Measurements from ENCODE around the gene TWF2. TPM values are rescaled to one million over a fixed set of nuclear protein-coding genes. Genes with fewer than 3 reads are reported as not detected.

TWF2 gene
- total and polyA plus RNA-seq, 10 of the 15 experiments (the other 5 are each of a cell fraction or from before 2014, with no cell fraction given) = 0.16 to 106 (median 68.5) TPM

GRCh38 chr3:52188556-52188955, 50.4 kb downstream of the TWF2 start (continued):
- no peak for TF ChIP-seq ZNF687 (IDR thresholded peaks at IDR 0.05)

GRCh38 chr3:52186729-52187128, 52.2 kb downstream of the TWF2 start:
- H3K79me2 ChIP-seq (ENCODE audit: control insufficient read depth, insufficient read depth, low read length) = no peaks in the 10 kb centered on the region
- H3K4me3 ChIP-seq = no peak overlapping the region
- RAD21 ChIA-PET (ENCODE audit: unreplicated experiment) = no interaction called here
- no peak overlapping the region for H2AFZ ChIP-seq (ENCODE audit: control insufficient read depth, low read depth, low read length)
- no peaks in the 10 kb centered on the region for H3K9me3 ChIP-seq (replicated peaks; ENCODE audit: control insufficient read depth, insufficient read depth, low read length)
- H3K9ac ChIP-seq (ENCODE audit: control insufficient read depth, insufficient read depth, low read length) = no peak overlapping the region
- H3K27me3 ChIP-seq (replicated peaks in 1 of 2; ENCODE audit: control insufficient read depth in 2 of 2, insufficient read depth in 2 of 2, low read length in 1 of 2) = no peaks in the 10 kb centered on the region
- SMC1A ChIA-PET (ENCODE audit: uncharacterized antibody, unreplicated experiment) = no interaction called here
- POLR2A ChIA-PET = no interaction called here
- H3K27ac ChIP-seq (ENCODE audit: control insufficient read depth, insufficient read depth) = no peak overlapping the region
- BruUV-seq (replicated peaks) = no TSS peak
- H3K36me3 ChIP-seq (ENCODE audit: control insufficient read depth in 2 of 2, insufficient read depth in 2 of 2, low read length in 1 of 2) = no peaks in the 10 kb centered on the region
- no peak for DNase-seq (ENCODE audit: low read depth, low spot score)
- H3K4me2 ChIP-seq (ENCODE audit: control insufficient read depth, insufficient read depth) = no peak overlapping the region
- no peak for FAIRE-seq
- no peaks in the 10 kb centered on the region for H3K4me1 ChIP-seq (ENCODE audit: control insufficient read depth, insufficient read depth, low read length)
- intact Hi-C loops (cut with micrococcal nuclease; ENCODE audit: unreplicated experiment) = no loop called here
- whole genome bisulfite sequencing (ENCODE audit: insufficient coverage, insufficient replicate concordance, low lambda C conversion rate, missing lambda C conversion rate) = 79% methylated on average over 9 of the region's 9 CpGs
- ATAC-seq = no peak
- CTCF ChIA-PET = interaction anchor here (1.1 kb wide), 1 partner anchor 36 kb away, joined by 3 read pairs; no protein-coding TSS in a partner anchor
- H4K20me1 ChIP-seq (ENCODE audit: control insufficient read depth, insufficient read depth) = no peaks in the 10 kb centered on the region
- TF ChIP-seq MTA3 (IDR thresholded peaks at IDR 0.05; ENCODE audit: borderline replicate concordance, low read length) (no peak), ZNF622 (IDR thresholded peaks at IDR 0.05) (no peak)
- in situ Hi-C loops (cut with MboI) = no loop called here

All from GM12878 (cell line).